Gastrocnemius medialis (tissue), 4 donors: ENCODE data around the gene ALPL. TPM values are rescaled to one million over a fixed set of nuclear protein-coding genes. Genes with fewer than 3 reads are reported as not detected.

Source experiments
- ATAC-seq, 2 donors: fragments of 150-250 bp; one replicate each; pipeline ENCODE4 v1.9.1; 2016
- DNase-seq, 2 donors: peaks; one replicate each; pipeline ENCODE4 v3.0.0-alpha.2; 2019
- H3K27ac ChIP-seq, 4 donors: fragments of 200-600 bp; sonication (generic); 1 replicate in 1 of 4; 2 replicates in 3 of 4; pipeline ENCODE4 v1.5.1; 2016 to 2018; ENCODE audit warnings: mild to moderate bottlenecking in 2 of 4, moderate library complexity in 1 of 4
- H3K27me3 ChIP-seq, 3 donors: fragments of 200-600 bp; sonication (generic) in 2 of 3; 1 replicate in 1 of 3; 2 replicates in 2 of 3; pipeline versions ENCODE4 v1.5.1 to v1.6.0; 2016 to 2019; ENCODE audit warnings: mild to moderate bottlenecking in 1 of 3, moderate library complexity in 1 of 3
- H3K36me3 ChIP-seq, 2 donors: fragments of 200-600 bp; sonication (generic) in 1 of 2; one replicate each; pipeline ENCODE4 v1.5.1; 2017 to 2018
- H3K4me1 ChIP-seq, 2 donors: fragments of 200-600 bp; sonication (generic) in 1 of 2; one replicate each; pipeline ENCODE4 v1.5.1; 2016 to 2017; ENCODE audit warnings: mild to moderate bottlenecking in 2 of 2
- H3K4me3 ChIP-seq, 4 donors: fragments of 200-600 bp; sonication (generic) in 3 of 4; 1 replicate in 1 of 4; 2 replicates in 3 of 4; pipeline ENCODE4 v1.5.1; 2016 to 2019; ENCODE audit warnings: mild to moderate bottlenecking in 2 of 4
- H3K9me3 ChIP-seq, 3 donors: fragments of 200-600 bp; sonication (generic) in 2 of 3; 1 replicate in 1 of 3; 2 replicates in 2 of 3; pipeline ENCODE4 v1.5.1; 2016 to 2019
- CTCF ChIP-seq, 5 experiments: fragments of 450-650 bp in 3 of 5; fragments of 200-600 bp in 2 of 5; sonication (generic) in 2 of 5; IDR thresholded peaks in 4 of 5; conservative IDR thresholded peaks in 1 of 5; 1 replicate in 4 of 5; 2 replicates in 1 of 5; pipeline ENCODE4 v1.5.1; 2016 to 2019; ENCODE audit warnings: antibody characterized with exemption in 5 of 5, mild to moderate bottlenecking in 3 of 5, moderate library complexity in 3 of 5
- POLR2A ChIP-seq, 2 donors: fragments of 450-650 bp; IDR thresholded peaks; one replicate each; pipeline ENCODE4 v1.6.1; 2017; ENCODE audit warnings: antibody characterized with exemption in 2 of 2, mild to moderate bottlenecking in 2 of 2, moderate library complexity in 2 of 2
- in situ Hi-C, 4 donors: fragments of 200-750 bp; cut with MboI; loops; one replicate each; pipeline versions ENCODE4 v1.15.0 to v1.8.0; 2017; ENCODE audit warnings: low sequenced_read_pairs in 4 of 4
- intact Hi-C: fragments of 100-400 bp; cut with DNase I; formaldehyde crosslinking; loops from one replicate; pipeline ENCODE4 v1.15.1; 2023; ENCODE audit warnings: low total_unique reads
- total RNA-seq, 4 donors: library from RNA; depleted of rRNA; stranded (reverse); fragments of >200 nt; gene quantifications; one replicate each; pipeline versions ENCODE4 v1.1.0 to v1.2.3, GENCODE V29; 2016

ALPL gene
- total RNA-seq, 4 donors from 2014 or later: 0.90 to 3.6 (median 2.2) TPM

- Histone ChIP-seq H3K4me1 (no peaks in the 10 kb centered on the region), H3K4me3 (no peak overlapping the region), H3K9me3 (no peaks in the 10 kb centered on the region), H3K36me3 (no peaks in the 10 kb centered on the region), H3K27ac (no peak overlapping the region), H3K27me3 (no peaks in the 10 kb centered on the region)
- DNase-seq (no peak), ATAC-seq (no peak)
- in situ Hi-C loops: no loop called here
- no peak for TF ChIP-seq CTCF (IDR thresholded peaks at IDR 0.05 in 4 of 5, conservative IDR thresholded peaks at IDR 0.05 in 1 of 5)
- no peak for TF ChIP-seq POLR2A (IDR thresholded peaks at IDR 0.05)
- intact Hi-C loops: no loop called here
Observed at GRCh38 chr1:21520899-21521716, 11.9 kb downstream of the ALPL start.

GRCh38 chr1:21521717-21522060 lies 12.5 kb downstream of the ALPL start:
- Histone ChIP-seq H3K4me3 (no peak overlapping the region), H3K4me1 (no peaks in the 10 kb centered on the region), H3K36me3 (no peaks in the 10 kb centered on the region), H3K27me3 (no peaks in the 10 kb centered on the region), H3K9me3 (no peaks in the 10 kb centered on the region), H3K27ac (no peak overlapping the region)
- in situ Hi-C loops (no loop called here), intact Hi-C loops (no loop called here)
- ATAC-seq: no peak
- no peak for DNase-seq
- TF ChIP-seq POLR2A (IDR thresholded peaks at IDR 0.05) (no peak), CTCF (IDR thresholded peaks at IDR 0.05 in 4 of 5, conservative IDR thresholded peaks at IDR 0.05 in 1 of 5) (no peak)

DNA sequence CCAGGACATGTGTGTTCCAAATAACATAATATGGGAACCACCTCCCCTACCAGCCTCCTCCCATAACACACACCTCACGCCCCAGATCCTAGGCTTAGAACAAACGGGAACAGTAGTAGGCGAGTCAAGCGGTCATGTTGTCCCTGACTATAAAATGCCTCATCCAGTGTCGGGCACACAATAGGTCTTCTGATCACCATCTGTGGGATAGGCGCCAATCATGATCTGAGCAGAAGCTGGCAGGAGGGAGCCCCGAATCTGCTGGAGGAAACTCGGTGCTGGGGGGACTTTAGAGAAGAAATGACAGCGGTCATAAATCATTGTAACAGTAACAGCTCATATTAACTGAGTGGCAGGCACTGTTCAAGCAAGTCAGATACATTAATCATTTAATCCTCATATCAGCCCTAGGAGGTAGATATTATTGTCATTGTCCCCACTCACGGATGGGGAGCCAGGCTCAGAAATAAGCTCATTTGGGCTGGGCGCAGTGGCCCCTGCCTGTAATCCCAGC lies 13.4 kb downstream of the ALPL start:
- DNase-seq: no peak
- ATAC-seq: no peak
- Histone ChIP-seq H3K36me3 (no peaks in the 10 kb centered on the region), H3K4me3 (no peak overlapping the region), H3K27ac (no peak overlapping the region), H3K4me1 (no peaks in the 10 kb centered on the region), H3K9me3 (no peaks in the 10 kb centered on the region), H3K27me3 (no peaks in the 10 kb centered on the region)
- in situ Hi-C loops (no loop called here), intact Hi-C loops (no loop called here)
- TF ChIP-seq CTCF (IDR thresholded peaks at IDR 0.05 in 4 of 5, conservative IDR thresholded peaks at IDR 0.05 in 1 of 5) (no peak), POLR2A (IDR thresholded peaks at IDR 0.05) (no peak)

DNA sequence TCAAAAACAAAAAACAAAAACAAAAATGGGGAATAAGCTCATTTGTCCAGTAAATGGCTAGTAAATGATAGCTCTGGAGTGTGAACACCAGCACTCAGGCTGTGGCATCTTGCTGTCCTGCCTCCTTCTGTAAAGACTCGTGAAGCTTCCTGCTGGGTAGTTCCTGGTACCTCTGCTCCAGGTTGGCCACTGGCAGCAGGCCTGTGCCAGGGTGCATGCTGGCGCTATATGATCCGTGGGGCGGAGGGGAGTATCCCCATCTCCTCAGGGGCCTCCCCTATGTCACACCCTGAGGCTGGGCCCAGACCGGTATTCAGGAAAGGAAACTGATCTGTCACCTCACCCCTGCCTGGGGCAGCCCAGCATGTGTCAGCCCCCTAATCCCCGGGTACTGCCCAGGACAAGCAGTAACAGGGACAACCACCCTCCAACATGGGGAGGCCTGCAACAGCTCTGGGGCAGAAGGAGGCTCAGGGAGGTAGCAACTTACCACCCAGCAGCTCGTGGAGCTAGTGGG lies 14.1 kb downstream of the ALPL start:
- TF ChIP-seq CTCF (IDR thresholded peaks at IDR 0.05 in 4 of 5, conservative IDR thresholded peaks at IDR 0.05 in 1 of 5): no peak
- no peak for TF ChIP-seq POLR2A (IDR thresholded peaks at IDR 0.05)
- H3K9me3 ChIP-seq: no peaks in the 10 kb centered on the region
- no peak overlapping the region for H3K4me3 ChIP-seq
- H3K27me3 ChIP-seq: no peaks in the 10 kb centered on the region
- in situ Hi-C loops (no loop called here), intact Hi-C loops (no loop called here)
- H3K27ac ChIP-seq: no peak overlapping the region
- no peaks in the 10 kb centered on the region for H3K36me3 ChIP-seq
- no peak for ATAC-seq
- no peak for DNase-seq
- H3K4me1 ChIP-seq: no peaks in the 10 kb centered on the region
